Measurements from ENCODE around the gene BACE2. TPM values are rescaled to one million over a fixed set of nuclear protein-coding genes. Genes with fewer than 3 reads are reported as not detected.

BACE2 gene
- total RNA-seq, 1 experiment from 2014 or later, result 40.8 TPM

GRCh38 chr21:41130883-41131282, 37.1 kb upstream of the BACE2 start:
- no TSS peak for BruUV-seq (replicated peaks)
- 0 out of 2 replicates have a peak, but pooled peaks cover 3% of the 10 kb centered on the region for H3K27me3 ChIP-seq (ENCODE audit: insufficient read depth, low read depth)
- H3K9me2 ChIP-seq (ENCODE audit: insufficient read depth), result no peaks in the 10 kb centered on the region
- ChIA-PET POLR2A (ENCODE audit: unreplicated experiment) (no interaction called here), CTCF (no interaction called here)
- H3K4me1 ChIP-seq (replicated peaks; ENCODE audit: insufficient read depth), result no peaks in the 10 kb centered on the region
- no peaks in the 10 kb centered on the region for H3F3A ChIP-seq (ENCODE audit: insufficient read depth, low read depth)
- H3K4me2 ChIP-seq, result no peak overlapping the region
- no peak for DNase-seq
- TF ChIP-seq EZH2 (IDR thresholded peaks at IDR 0.05; ENCODE audit: low read depth), result no peak
- TF ChIP-seq, protein P1, sequence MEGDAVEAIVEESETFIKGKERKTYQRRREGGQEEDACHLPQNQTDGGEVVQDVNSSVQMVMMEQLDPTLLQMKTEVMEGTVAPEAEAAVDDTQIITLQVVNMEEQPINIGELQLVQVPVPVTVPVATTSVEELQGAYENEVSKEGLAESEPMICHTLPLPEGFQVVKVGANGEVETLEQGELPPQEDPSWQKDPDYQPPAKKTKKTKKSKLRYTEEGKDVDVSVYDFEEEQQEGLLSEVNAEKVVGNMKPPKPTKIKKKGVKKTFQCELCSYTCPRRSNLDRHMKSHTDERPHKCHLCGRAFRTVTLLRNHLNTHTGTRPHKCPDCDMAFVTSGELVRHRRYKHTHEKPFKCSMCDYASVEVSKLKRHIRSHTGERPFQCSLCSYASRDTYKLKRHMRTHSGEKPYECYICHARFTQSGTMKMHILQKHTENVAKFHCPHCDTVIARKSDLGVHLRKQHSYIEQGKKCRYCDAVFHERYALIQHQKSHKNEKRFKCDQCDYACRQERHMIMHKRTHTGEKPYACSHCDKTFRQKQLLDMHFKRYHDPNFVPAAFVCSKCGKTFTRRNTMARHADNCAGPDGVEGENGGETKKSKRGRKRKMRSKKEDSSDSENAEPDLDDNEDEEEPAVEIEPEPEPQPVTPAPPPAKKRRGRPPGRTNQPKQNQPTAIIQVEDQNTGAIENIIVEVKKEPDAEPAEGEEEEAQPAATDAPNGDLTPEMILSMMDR (conservative IDR thresholded peaks at IDR 0.05), result no peak
- no peaks in the 10 kb centered on the region for H3K36me3 ChIP-seq (ENCODE audit: low read depth)
- H3K27ac ChIP-seq, result no peak overlapping the region
- no peak overlapping the region for H3K4me3 ChIP-seq
- no peaks in the 10 kb centered on the region for H4K20me1 ChIP-seq (ENCODE audit: insufficient read depth)
- no peaks in the 10 kb centered on the region for H3K9me3 ChIP-seq (ENCODE audit: insufficient read depth, low read depth)
- no peaks in the 10 kb centered on the region for H3K79me2 ChIP-seq (ENCODE audit: low read depth)
- intact Hi-C loops (cut with micrococcal nuclease; ENCODE audit: unreplicated experiment), result loop anchor here (5.0 kb wide), 1 partner anchor 664 kb away; no protein-coding TSS in a partner anchor
- no peak overlapping the region for H2AFZ ChIP-seq

- H2AFZ ChIP-seq, result no peak overlapping the region
- DNase-seq, result no peak
- no peaks in the 10 kb centered on the region for H3K27me3 ChIP-seq (ENCODE audit: insufficient read depth, low read depth)
- H3K79me2 ChIP-seq (ENCODE audit: low read depth), result no peaks in the 10 kb centered on the region
- intact Hi-C loops (cut with micrococcal nuclease; ENCODE audit: unreplicated experiment), result loop anchor here (5.0 kb wide), 1 partner anchor 667 kb away; no protein-coding TSS in a partner anchor
- no peaks in the 10 kb centered on the region for H3K36me3 ChIP-seq (ENCODE audit: low read depth)
- H3F3A ChIP-seq (ENCODE audit: insufficient read depth, low read depth), result no peaks in the 10 kb centered on the region
- no peak overlapping the region for H3K27ac ChIP-seq
- no TSS peak for BruUV-seq (replicated peaks)
- no peaks in the 10 kb centered on the region for H3K4me1 ChIP-seq (replicated peaks; ENCODE audit: insufficient read depth)
- CTCF ChIA-PET, result interaction anchor here (0.6 to 0.7 kb wide), 2 partner anchors 149 to 1489 kb away, joined by 3 to 4 read pairs; no protein-coding TSS in a partner anchor
- H3K4me2 ChIP-seq, result no peak overlapping the region
- no peaks in the 10 kb centered on the region for H4K20me1 ChIP-seq (ENCODE audit: insufficient read depth)
- POLR2A ChIA-PET (ENCODE audit: unreplicated experiment), result no interaction called here
- TF ChIP-seq, protein P1 (conservative IDR thresholded peaks at IDR 0.05), result peak; percentile 63
- no peak for TF ChIP-seq EZH2 (IDR thresholded peaks at IDR 0.05; ENCODE audit: low read depth)
- no peaks in the 10 kb centered on the region for H3K9me2 ChIP-seq (ENCODE audit: insufficient read depth)
- H3K4me3 ChIP-seq, result no peak overlapping the region
- H3K9me3 ChIP-seq (ENCODE audit: insufficient read depth, low read depth), result no peaks in the 10 kb centered on the region
Observed at GRCh38 chr21:41133874-41134522, 34.0 kb upstream of the BACE2 start.

DNA sequence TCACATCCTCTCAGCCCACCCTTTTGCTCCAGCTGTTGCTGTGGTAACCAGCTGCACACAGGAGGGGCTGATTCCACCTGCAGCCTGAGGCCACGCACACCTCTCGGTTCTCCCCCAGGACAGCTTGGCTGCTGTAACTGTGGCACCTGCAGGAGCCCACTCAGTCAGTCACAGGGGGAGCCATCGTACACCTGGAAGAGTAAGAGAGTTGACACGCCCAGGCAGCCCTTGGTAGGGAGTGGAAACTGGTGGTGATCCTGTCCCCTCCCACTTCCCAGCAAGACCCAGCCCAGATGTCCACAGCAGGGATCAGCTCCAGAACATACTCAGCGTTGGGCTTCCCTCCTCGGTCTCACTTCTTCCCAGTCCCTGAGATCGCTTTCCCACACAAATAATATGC, 32.2 kb upstream of the BACE2 start:
- no peaks in the 10 kb centered on the region for H3F3A ChIP-seq (ENCODE audit: insufficient read depth, low read depth)
- no peak overlapping the region for H3K4me3 ChIP-seq
- H3K9me3 ChIP-seq (ENCODE audit: insufficient read depth, low read depth), result no peaks in the 10 kb centered on the region
- no peaks in the 10 kb centered on the region for H3K36me3 ChIP-seq (ENCODE audit: low read depth)
- no peaks in the 10 kb centered on the region for H3K79me2 ChIP-seq (ENCODE audit: low read depth)
- TF ChIP-seq, protein P1 (conservative IDR thresholded peaks at IDR 0.05), result no peak
- TF ChIP-seq EZH2 (IDR thresholded peaks at IDR 0.05; ENCODE audit: low read depth), result no peak
- H3K4me2 ChIP-seq, result no peak overlapping the region
- no peak for DNase-seq
- H2AFZ ChIP-seq, result no peak overlapping the region
- CTCF ChIA-PET, result no interaction called here
- H4K20me1 ChIP-seq (ENCODE audit: insufficient read depth), result no peaks in the 10 kb centered on the region
- intact Hi-C loops (cut with micrococcal nuclease; ENCODE audit: unreplicated experiment), result no loop called here
- H3K27ac ChIP-seq, result no peak overlapping the region
- H3K9me2 ChIP-seq (ENCODE audit: insufficient read depth), result no peaks in the 10 kb centered on the region
- POLR2A ChIA-PET (ENCODE audit: unreplicated experiment), result no interaction called here
- no peaks in the 10 kb centered on the region for H3K27me3 ChIP-seq (ENCODE audit: insufficient read depth, low read depth)
- no peaks in the 10 kb centered on the region for H3K4me1 ChIP-seq (replicated peaks; ENCODE audit: insufficient read depth)
- no TSS peak for BruUV-seq (replicated peaks)
